GM08714 (cell line): ENCODE results near the gene BMP2K.

Experiments
- H3K4me3 ChIP-seq: fragments of 200-500 bp; sonication (Bioruptor generic); 2 replicates; pipeline ENCODE4 v1.5.1; 2014; ENCODE audit warnings: mild to moderate bottlenecking, low read length, inconsistent platforms
- ZNF274 ChIP-seq: IDR thresholded peaks from 2 replicates; pipeline ENCODE4 v1.6.1; 2012; ENCODE audit warnings: mild to moderate bottlenecking, low read depth, low read length

Gene BMP2K

GRCh38 chr4:78940752-78941151 is 164.6 kb downstream of the BMP2K start:
- TF ChIP-seq ZNF274, result no peak
- no peak overlapping the region for H3K4me3 ChIP-seq

- TF ChIP-seq ZNF274, result no peak
- H3K4me3 ChIP-seq, result no peak overlapping the region
These were observed 168.2 kb downstream of the BMP2K start for GRCh38 chr4:78944381-78944780.

GRCh38 chr4:78945651-78946179 is 169.6 kb downstream of the BMP2K start:
- TF ChIP-seq ZNF274, result no peak
- no peak overlapping the region for H3K4me3 ChIP-seq

DNA sequence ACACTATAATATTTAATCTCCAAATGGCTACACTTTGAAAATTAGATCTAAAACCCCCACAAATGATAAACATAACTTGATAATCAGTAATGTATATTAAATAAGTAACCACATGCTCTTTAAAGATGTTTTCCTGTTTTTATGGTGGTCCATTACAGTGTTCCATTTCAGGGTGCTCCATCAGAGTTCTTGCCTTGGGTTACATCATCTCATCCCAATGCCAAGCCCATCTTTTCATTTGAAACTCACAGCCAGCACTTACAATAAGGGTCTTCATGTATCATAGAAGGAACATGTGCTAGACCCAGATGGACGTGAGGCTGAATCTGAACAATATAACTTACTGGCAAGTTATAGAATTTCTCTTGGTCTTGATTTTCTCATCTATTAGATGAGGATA is 173.6 kb downstream of the BMP2K start:
- no peak overlapping the region for H3K4me3 ChIP-seq
- no peak for TF ChIP-seq ZNF274

DNA sequence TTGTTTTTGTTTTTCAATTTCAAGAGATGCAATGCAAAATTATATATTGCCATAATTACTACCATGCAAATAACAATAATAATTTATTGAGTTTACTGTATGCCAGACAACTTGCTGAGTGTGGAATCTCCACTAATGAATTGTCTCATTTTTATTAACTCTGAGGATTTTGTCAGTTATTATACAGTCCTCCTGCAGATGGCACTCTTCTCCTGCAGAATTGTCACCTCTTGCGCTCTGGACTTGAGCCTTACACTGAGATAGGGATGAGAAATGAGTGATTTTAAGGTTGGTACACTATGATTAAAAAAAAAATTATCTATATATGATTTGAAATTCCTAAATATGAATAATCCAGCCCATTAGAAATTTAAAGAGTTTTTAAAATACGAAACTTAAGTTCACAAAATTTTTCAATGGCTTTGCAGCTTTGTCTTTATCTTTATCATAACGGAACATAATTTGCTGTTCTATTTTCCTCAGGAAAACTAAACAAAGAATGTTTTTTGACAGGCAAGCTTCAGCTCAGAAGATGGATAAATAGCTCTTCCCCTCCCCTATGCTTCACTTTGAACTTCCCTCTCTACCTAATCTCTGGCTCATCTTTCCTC is 175.8 kb downstream of the BMP2K start:
- no peak for TF ChIP-seq ZNF274
- no peak overlapping the region for H3K4me3 ChIP-seq

DNA sequence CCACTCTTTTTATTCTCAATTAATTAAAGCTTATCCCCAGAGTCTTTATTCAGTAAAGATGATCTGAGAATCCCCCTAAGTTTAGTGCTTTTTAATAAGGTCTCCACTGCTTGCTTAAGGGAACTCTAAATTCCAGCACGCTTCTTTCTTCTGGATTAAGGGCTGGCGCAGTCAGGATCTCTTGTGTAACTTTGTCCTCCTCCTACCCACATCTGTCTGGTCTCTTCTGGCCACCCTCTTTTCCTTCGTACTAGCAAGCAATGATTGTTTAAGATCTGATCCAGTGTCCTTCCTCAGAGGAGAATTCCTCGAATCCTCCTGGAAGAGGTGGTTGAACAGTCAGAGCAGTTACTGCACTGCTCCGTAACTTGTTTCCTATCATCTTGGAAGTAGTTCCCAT is 177.1 kb downstream of the BMP2K start:
- no peak overlapping the region for H3K4me3 ChIP-seq
- TF ChIP-seq ZNF274, result no peak

- H3K4me3 ChIP-seq, result no peak overlapping the region
- TF ChIP-seq ZNF274, result no peak
These were observed 177.9 kb downstream of the BMP2K start for GRCh38 chr4:78953769-78954666.

- no peak overlapping the region for H3K4me3 ChIP-seq
- no peak for TF ChIP-seq ZNF274
These were observed 180.8 kb downstream of the BMP2K start for GRCh38 chr4:78956975-78957374.

GRCh38 chr4:78960926-78961325 is 184.8 kb downstream of the BMP2K start:
- H3K4me3 ChIP-seq, result no peak overlapping the region
- TF ChIP-seq ZNF274, result no peak
